AG10803 (cell line): Measurements from ENCODE around the gene FOXP1.

Source experiments
- DNase-seq: peaks from one replicate; pipeline ENCODE4 v3.0.0; 2010; ENCODE audit warnings: low read depth
- H3K4me3 ChIP-seq: 2 replicates; pipeline ENCODE4 v1.5.1; 2011; ENCODE audit warnings: mild to moderate bottlenecking, low read length, control low read depth
- TF ChIP-seq, protein P1 (sequence below): conservative IDR thresholded peaks from 2 replicates; pipeline ENCODE4 v1.5.1; 2011; ENCODE audit warnings: mild to moderate bottlenecking, low read length, control low read depth, inconsistent platforms

FOXP1 gene

DNA sequence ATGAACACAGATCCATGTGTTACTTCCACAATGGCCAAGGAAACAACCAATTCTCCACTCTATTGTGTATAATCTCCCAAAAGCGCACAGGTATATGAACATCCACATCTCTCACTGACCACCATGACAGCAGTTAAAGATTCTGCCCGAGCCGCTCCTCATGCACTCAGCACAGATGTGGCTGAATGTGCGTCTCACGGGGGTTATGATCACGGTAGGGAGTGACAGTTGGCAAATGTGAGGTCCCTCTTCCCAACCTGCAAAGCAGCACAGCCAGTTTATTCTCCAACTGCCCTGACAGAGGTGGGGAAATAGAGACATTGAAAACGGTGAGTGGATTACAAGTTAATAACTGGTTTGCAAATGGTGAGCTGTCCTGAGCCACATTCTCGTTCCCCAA, 17.6 kb downstream of the FOXP1 start:
- no peak overlapping the region for H3K4me3 ChIP-seq
- no peak for DNase-seq
- TF ChIP-seq, protein P1, sequence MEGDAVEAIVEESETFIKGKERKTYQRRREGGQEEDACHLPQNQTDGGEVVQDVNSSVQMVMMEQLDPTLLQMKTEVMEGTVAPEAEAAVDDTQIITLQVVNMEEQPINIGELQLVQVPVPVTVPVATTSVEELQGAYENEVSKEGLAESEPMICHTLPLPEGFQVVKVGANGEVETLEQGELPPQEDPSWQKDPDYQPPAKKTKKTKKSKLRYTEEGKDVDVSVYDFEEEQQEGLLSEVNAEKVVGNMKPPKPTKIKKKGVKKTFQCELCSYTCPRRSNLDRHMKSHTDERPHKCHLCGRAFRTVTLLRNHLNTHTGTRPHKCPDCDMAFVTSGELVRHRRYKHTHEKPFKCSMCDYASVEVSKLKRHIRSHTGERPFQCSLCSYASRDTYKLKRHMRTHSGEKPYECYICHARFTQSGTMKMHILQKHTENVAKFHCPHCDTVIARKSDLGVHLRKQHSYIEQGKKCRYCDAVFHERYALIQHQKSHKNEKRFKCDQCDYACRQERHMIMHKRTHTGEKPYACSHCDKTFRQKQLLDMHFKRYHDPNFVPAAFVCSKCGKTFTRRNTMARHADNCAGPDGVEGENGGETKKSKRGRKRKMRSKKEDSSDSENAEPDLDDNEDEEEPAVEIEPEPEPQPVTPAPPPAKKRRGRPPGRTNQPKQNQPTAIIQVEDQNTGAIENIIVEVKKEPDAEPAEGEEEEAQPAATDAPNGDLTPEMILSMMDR, result no peak

DNA sequence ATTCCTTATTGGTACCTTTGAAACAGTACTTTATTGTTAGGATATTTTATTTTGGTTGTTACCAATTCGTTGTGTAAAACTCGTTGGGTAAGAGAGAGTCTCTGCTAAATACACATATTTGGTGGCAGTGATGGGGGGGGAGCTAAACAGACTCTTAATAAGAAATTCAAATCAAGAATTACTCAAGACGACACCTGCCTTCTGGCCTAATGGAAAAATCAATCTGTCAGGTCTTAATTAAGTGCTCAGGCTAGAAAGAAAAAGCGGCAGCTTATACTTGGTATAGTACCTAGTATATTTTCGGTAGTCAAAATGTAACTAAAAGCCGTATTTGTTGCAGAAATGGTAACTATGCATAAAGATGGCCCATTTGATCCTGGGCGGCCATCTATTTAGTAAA, 18.2 kb downstream of the FOXP1 start:
- no peak overlapping the region for H3K4me3 ChIP-seq
- TF ChIP-seq, protein P1, result no peak
- DNase-seq, result no peak

DNA sequence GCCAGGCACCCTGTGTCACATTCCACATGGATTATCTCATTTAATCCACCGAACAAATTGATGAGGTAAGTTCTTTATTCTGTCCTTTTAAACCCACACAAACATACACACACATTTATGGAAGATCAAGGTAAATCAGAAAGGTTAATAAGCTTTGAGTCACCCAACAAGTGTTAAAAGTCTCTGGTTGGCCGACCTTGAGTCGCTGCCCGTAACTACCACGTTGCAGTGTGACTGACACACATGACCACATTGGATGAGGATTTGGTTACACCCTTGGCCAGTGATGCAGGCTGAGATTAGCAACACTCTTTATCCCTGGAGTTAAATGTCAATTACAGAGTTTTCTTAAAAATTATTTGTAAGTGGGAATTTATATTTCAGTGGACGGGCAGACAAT, 19.2 kb downstream of the FOXP1 start:
- H3K4me3 ChIP-seq, result no peak overlapping the region
- TF ChIP-seq, protein P1, result no peak
- no peak for DNase-seq

DNA sequence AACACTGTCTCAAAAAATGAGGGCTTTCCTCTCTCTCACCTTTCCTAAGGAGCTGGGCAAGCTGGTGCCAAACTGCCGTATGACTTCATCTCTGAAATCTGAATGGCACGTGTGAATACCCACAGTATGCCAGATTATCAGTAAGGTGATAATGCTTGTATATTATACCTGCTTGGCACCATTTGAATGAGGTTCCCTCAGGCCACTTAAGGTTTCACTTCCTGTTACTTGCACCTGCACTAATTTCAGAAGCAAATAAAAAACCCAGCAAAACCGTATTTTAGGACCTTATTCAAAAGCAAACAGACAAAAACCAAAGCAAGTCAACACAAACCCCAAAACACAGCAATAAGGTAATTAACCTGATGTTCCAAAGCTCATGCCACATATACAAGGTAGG, 19.7 kb downstream of the FOXP1 start:
- TF ChIP-seq, protein P1, result no peak
- DNase-seq, result no peak

DNA sequence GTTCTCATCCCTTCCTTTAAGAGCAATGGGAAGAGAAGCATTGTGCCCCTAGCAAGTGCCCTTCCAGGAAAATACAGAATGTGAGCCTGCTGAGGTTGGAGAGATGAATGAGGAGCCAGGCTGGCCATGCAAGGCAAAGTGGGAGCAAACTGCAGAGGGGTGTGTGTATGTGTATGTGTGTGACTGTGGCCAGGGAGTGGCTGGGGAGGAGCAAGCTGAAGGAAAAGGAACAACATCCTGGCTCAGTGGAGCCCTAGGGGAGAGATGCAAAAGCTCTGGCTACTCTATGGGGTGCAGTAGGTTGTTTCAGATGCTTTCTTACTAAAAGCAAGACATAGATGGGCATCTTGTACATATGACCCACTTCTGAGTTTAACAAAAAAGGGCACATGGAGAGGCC, 20.6 kb downstream of the FOXP1 start:
- no peak overlapping the region for H3K4me3 ChIP-seq
- TF ChIP-seq, protein P1, result no peak
- no peak for DNase-seq

More for the DNA sequence above, 19.7 kb downstream of the FOXP1 start:
- H3K4me3 ChIP-seq, result no peak overlapping the region

DNA sequence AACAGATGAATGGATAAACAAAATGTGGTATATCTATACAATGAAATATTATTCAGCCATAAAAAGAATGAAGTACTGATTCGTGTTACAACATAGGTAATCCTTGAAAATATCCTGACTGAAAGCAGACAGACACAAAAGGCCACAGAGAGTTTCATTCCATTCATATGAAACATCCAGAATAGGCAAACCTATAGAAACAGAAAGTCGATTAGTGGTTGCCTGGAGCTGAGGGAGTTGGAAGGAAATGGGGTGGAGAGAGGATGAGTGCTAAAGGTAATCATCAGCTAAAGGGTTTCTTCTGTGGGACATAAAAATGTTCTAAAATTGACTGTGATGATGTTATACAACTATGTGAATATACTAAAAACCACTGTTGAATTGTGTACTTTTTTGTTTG, 22.9 kb downstream of the FOXP1 start:
- TF ChIP-seq, protein P1, result no peak
- no peak overlapping the region for H3K4me3 ChIP-seq
- DNase-seq, result no peak

DNA sequence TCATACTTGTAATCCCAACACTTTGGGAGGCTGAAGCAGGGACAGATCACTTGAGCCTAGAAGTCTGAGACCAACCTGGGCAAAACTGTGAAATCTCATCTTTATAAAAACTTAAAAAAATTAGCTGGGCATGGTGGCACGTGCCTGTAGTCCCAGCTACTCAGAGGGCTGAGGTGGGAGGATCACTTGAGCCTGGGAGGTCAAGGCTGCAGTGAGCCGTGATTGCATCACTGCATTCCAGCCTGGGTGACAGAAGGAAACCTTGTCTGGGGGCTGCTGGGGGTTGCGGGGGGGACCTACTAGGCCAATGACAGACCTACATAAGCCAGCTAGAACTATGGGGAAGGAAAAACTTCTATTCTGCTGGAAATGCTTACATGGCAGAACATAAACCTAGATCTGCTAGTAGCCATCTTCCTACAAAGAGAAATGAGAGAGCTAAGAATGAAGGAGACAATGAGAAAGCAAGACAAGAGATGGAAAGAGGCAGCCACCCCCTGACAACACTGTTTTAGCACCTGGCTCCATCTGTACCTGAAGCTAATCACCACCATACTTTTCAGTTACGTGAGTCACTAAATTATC, 23.9 kb downstream of the FOXP1 start:
- H3K4me3 ChIP-seq, result no peak overlapping the region
- TF ChIP-seq, protein P1, result no peak
- DNase-seq, result no peak
